GM18907 (cell line): ENCODE results near the gene PRDM16.

Source experiments
- ATAC-seq: cut with Tn5 transposase; IDR thresholded peaks from one replicate; pipeline ENCODE4 v1.9.1; 2021; ENCODE audit warnings: mild to moderate bottlenecking, moderate library complexity; ENCODE audit not compliant: unreplicated experiment

Gene PRDM16

DNA sequence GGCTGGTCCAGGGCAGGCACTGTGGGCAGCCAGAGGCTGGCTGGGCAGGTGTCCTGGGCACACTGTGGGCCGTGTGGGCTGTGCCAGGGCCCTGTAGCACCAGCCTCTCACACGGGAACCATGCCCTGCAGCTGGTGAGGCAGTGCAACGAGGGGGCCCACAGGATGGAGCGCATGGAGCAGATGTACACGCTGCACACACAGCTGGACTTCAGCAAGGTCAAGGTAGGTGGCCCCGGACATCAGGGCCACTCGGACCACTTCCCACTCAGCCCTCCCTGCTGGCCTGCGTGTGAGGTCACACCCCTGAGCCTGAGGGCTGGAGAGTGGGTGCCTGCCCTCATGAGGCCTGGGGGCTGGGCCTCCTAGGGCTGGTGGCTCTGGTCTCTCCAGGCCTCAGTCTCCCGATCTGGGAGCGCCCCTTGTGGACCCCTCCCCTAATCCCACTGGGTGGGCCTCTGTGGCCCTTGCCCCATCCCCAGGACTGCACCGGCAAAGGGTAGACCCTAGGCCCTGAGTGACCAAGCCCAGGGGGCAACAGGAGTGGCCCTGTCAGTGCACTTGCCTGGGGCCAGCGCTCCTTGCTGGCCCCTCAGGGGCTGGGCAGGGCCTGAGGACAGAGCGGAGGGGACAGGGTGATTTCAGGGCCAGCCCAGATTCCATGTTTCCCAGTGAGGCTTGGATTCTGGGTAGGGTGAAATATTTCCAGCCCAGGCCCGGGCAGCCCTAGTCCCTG, 407.0 kb downstream of the PRDM16 start:
- ATAC-seq: no peak

DNA sequence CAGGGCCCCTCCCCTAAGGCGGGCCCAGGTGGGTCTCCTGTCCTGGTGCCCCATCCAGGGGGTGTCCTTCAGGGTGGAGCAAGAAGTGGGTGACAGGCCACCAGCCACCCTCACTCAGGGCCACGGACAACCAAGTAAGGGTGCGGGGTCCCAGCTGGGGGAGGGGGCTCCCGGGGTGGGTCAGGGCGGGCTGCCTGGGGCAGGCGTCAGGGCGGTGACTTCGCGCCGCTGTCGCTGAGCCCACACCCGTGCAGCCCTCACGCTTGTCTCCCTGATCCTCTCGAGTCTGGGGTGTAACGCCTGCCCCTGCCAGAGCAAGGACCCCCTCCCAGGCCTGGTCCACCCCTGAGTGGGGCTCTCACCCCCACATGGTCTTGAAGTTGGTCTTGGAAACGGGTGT, 407.7 kb downstream of the PRDM16 start:
- ATAC-seq: no peak

DNA sequence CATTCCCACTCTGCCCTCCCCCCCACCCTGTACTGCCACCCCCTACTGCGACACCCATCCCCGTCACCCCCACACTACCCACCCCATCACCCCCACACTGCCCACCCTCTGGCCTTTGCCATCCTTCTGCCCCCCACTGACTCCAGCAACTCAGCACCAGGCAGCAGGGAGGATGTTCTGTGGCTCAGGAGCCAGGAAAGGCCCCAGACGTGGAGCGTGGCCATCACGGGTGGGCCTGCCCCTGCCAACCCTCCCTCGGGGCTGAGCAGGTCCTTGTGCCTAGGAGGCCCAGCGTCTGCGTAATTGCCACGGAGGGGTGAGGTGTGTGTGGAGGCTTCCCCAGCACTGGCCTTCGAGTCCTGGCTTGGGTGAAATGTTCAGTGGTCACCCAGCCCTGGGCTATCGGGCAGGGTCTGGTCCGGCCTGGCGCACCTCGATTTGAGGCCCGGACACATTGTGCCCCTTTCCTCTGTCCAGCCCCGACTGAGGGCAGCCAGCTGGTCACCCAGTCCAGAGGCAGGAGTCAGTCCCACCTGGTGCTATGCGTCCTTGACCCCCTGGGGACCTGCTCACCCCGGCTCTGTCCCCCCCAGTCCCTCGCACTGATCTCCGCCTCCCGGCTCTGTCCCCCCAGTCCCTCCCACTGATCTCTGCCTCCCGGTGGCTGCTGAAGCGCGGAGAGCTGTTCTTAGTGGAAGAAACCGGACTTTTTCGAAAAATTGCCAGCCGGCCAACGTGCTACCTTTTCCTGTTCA, 408.4 kb downstream of the PRDM16 start:
- ATAC-seq: no peak

DNA sequence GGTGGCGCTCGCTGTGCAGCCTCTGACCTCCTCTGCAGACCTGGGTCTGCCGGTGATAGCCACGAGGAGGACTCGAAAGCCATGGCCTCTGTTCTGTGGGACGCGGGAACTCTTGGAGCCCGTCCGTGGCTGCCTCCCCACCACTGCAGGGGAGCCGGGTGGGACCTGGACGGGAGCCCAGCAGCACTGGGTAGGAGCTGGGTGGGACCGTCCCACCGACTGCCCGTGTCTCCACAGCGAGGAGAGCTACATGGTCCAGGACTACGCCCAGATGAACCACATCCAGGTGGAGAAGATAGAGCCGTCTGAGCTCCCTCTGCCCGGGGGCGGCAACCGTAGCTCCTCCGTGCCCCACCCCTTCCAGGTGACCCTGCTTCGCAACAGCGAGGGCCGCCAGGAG, 409.2 kb downstream of the PRDM16 start:
- no peak for ATAC-seq

DNA sequence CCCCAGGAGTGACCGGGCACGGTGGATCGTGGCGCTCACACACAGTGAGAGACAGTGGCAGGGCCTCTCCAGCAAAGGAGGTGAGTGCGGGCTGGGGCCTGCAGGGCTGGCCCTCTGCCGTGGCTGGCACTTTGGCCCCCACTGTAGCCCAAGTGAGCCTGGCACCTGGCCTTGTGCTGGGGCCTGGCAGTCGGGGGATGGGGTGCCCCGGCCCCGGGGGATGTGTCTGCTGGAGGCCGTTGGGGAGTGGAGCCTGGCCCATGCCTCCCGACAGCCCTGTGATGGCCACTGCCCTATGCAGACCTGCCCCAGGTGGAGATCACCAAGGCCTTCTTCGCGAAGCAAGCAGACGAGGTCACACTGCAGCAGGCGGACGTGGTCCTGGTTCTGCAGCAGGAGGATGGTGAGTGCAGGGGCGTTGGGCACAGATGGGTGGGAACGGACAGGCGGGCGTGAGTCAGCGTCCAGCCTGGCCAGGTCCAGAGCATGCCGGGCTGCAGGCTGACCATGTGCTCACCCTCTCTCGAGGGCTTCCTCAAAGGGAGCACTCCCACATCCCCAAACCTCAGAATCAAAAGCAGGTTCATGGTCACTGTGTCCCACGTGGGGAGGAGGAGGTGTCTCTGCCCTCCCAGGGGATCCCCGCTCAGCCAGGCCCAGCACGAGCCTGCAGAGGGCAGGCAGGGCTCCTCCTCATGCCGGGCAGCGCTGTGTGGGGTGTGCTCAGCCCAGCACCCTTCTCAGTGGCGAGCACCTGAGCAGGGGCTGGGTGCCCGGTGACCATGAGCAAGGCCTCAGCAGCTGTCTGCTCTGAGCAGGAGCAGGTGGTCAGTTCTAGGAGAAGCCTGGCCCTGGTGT, 410.7 kb downstream of the PRDM16 start:
- ATAC-seq: no peak

DNA sequence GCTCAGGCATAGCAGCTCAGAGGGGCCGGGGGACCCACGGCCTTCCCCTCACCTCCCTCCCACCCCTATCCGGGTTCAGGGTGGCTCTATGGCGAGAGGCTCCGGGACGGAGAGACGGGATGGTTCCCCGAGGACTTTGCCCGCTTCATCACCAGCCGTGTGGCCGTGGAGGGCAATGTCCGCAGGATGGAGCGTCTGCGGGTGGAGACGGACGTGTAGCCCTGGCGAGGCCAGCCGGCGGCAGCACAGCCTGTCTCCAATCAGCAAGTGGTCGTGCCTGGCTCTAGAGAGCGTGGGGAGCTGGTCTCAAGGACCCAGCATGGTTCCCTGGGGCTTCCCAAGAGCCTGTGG, 411.3 kb downstream of the PRDM16 start:
- no peak for ATAC-seq

DNA sequence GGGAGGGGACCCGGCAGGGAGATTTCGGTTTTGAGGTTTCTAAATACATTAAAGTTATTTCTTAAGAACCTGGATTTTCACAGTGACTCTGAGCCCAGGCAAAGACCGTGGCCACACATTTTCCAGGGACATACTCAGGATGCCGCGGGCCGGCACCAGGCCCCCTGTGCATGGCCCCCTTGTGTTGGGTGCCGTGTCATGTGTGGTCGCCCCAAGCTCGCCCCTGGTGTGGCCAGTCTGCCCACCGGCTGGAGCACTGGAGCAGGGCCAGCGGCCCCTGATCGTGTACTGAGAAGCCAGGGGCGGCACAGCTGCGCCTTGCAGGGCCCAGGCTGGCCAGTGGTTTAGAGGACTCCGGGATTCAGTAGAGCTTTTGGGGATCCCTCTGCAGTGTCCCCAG, 412.0 kb downstream of the PRDM16 start:
- no peak for ATAC-seq

DNA sequence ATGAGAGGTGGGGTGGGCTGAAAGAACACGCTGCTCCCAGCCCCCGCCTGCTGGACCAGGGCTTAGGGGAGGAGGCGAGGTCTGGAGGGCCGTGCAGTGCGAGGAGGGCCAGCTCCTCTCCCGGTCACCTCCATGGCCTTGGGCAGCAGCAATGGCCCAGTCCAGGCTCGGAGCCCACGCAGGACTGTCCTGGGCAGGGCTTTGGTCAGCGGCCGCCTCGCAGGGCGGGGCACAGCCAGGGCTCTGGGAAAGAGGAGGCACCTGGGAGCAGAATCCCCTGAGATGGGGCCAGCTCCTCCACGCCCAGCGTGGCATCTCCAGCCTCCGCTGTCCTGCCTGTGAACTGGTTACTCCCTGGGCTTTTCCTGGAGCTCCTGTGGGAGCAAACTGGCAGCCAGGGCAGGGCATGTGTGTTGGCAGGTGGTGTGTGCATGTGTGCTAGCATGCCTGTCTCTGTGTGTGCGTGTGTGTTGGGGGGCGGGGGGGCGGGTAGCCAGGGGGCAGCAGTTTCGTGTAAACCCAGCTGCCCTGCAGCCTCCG, 412.9 kb downstream of the PRDM16 start:
- no peak for ATAC-seq

DNA sequence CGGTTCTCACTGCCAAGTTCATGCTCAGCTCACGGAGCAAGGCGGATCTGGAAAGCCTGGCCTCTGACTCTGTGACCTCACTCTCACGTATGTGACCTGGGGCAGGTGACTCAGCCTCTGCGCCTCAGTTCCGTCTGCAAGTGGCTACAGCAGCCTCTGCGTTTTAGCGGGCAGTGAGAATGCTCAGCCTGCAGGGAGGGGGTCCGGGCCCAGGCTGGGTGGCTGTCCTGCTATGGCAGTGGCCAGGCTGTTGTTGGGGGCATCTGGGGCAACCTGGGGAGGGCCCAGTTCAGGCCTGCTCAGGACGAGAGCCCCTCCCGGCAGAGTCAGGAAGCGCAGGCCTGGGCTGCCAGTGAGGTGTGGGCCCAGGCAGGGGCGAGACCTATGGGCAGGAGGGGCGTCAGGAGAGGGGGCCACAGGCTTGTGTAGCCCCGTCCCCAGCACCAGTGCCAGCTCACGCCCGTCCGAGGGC, 413.4 kb downstream of the PRDM16 start:
- ATAC-seq: no peak

DNA sequence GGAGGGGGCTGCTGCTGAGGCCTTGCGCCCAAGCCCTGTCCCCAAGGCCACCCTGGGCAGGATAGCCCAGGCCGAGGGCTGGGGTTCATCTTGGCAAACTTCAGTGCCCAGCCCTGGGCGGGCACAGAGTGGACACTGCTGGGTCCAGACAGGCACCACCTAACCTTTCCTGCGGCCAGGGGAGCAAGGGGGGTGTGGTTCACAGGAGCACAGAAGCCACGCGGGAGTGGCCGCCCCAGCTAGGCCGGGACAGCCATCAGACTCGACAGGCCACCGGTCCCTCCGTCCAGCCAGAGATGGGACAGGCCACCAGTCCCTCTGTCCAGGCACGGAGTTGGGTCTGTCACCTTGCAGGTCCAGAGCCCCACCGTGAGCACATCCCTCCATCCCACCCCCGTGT, 414.4 kb downstream of the PRDM16 start:
- no peak for ATAC-seq

DNA sequence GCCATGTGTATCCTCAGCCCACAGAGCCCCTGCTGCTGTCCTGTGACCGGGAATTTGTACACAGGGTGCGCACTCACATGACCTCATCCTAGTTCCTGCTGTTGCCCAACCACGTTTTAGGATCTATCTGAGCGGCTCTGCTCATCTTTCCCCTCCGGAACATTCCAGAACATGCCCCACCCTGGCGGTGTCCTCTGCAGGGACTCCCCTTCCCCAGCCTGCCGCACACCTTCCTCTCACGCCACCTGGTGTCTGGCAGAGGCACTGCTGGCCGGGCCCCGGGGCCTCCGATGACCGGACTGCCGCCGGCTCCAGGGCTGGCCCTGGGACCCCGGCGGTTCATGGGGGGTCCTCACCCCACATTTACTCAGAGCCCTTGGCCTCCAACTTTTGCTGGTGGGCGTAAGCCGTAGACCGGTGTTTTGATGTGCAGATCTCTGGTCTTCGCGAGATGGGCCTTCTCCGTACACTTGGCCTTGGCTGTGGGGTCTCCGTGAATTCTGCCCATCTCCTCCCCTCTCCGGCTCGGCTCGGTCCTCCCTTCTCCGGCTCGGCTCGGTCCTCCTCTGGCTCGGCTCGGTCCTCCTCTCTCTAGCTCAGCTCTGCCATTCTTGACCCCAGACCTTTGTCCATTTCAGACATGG, 414.9 kb downstream of the PRDM16 start:
- no peak for ATAC-seq

DNA sequence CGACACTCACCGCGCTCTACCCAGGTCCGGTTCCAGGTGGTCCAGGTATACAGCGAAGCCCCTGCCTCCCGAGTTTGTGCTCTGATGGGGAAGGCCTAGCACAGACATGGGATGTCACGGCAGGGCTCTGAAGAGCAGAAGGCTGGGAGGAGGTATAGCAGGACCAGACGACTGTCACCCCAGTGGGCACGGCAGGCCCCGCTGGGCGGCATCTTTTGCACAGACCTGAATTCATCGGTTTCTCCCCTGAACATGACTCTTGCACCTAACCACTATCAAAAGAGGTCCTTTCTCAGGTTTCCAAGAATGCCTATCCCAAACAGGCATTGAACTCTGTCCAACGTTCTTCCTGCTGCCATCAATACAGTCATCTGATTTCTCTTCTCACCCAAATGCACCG, 416.0 kb downstream of the PRDM16 start:
- ATAC-seq: no peak
